ENCODE data around the gene KIF3A. TPM values are rescaled to one million over a fixed set of nuclear protein-coding genes. Genes with fewer than 3 reads are reported as not detected.

Gene KIF3A
- total and polyA plus RNA-seq, 2 experiments from 2014 or later = 11.2 to 19.7 TPM

DNA sequence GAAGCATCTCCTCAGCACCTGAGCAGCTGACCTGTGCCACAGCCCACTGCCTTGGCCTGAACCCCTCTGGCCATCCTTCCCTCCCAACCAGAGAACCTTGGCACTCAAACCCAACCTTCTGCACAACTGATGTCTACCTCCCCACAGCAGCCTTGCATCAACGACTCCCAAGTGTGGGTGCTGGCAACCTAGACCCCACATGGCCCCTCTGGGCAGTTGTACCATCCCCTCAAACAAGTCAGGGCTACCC, 29.4 kb upstream of the KIF3A start (continued):
- TF ChIP-seq, protein P1, sequence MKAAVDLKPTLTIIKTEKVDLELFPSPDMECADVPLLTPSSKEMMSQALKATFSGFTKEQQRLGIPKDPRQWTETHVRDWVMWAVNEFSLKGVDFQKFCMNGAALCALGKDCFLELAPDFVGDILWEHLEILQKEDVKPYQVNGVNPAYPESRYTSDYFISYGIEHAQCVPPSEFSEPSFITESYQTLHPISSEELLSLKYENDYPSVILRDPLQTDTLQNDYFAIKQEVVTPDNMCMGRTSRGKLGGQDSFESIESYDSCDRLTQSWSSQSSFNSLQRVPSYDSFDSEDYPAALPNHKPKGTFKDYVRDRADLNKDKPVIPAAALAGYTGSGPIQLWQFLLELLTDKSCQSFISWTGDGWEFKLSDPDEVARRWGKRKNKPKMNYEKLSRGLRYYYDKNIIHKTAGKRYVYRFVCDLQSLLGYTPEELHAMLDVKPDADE (IDR thresholded peaks at IDR 0.05) = no peak
- TF ChIP-seq JUNB (IDR thresholded peaks at IDR 0.05; ENCODE audit: unreplicated experiment) = no peak
- TF ChIP-seq EZH2phosphoT487 (IDR thresholded peaks at IDR 0.05; ENCODE audit: unreplicated experiment) = no peak

DNA sequence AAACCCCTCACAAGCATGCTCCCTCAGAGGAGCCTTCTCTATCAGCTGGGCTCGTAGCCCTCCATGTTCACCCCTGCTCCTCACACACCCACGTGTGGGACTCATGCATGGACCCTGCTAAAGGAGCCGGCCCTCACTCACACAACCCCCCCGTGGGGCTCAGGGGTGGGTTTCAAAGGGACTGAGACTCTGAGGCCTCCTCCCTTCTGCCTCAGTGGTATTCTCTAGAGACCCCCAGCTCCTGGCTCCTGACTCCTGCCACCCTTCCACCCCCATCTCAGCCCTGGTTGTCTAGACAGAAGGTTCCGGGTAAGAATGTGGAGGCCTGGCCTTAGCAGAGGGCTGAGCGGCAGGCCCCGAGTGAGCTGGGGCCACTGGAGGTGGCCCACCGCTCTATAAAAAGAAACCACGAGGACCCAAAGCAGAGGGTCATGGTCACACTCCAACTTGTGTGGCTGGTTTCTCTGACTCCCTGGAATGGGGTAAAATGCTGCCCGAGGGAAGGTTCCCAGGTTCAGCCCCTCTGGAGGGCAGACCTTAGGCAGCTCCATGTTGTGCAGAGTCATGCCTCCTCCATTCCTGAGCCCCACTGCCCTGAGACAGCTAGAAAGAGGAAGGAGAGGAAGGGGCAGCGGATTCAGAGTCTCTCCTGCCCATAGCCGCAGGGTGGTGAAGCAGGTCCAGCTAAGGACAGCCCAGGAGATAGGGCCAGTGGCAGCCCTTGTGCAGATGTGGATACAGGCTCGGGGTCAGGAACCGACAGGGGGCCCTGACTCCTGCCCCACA, 28.9 kb upstream of the KIF3A start:
- no peaks in the 10 kb centered on the region for H3K27me3 ChIP-seq (ENCODE audit: insufficient read depth)
- no peaks in the 10 kb centered on the region; the same call in 1 of the 2 replicates for H3K9me2 ChIP-seq (ENCODE audit: insufficient read depth)
- H3K4me3 ChIP-seq = no peak overlapping the region
- DNase-seq (ENCODE audit: low spot score) = no peak
- no peaks in the 10 kb centered on the region for H4K20me1 ChIP-seq (replicated peaks; ENCODE audit: insufficient read depth)
- peaks cover 5% of the 10 kb centered on the region; the same call in 2 of the 3 replicates for H3K4me1 Mint-ChIP-seq
- H3K36me3 Mint-ChIP-seq (ENCODE audit: low read depth) = peaks cover 15% of the 10 kb centered on the region; the same call in 1 of the 3 replicates
- no peaks in the 10 kb centered on the region for H3K36me3 ChIP-seq (ENCODE audit: insufficient read depth)
- H3K79me2 ChIP-seq (replicated peaks; ENCODE audit: insufficient read depth) = 0 out of 2 replicates have a peak, but pooled peaks cover 4% of the 10 kb centered on the region
- H3K4me1 ChIP-seq (ENCODE audit: insufficient read depth) = peaks cover 3% of the 10 kb centered on the region; the same call in 1 of the 2 replicates
- no peak overlapping the region for H3K4me3 Mint-ChIP-seq
- no peaks in the 10 kb centered on the region for H3F3A ChIP-seq (replicated peaks; ENCODE audit: low read depth)
- H3K27ac ChIP-seq (ENCODE audit: low read depth) = no peak overlapping the region
- peaks cover 10% of the 10 kb centered on the region for H3K27me3 Mint-ChIP-seq (ENCODE audit: insufficient read depth, low read depth, poor library complexity)
- no peak for ATAC-seq
- H3K9me3 Mint-ChIP-seq = no peaks in the 10 kb centered on the region
- no peak overlapping the region for H2AFZ ChIP-seq
- H3K4me2 ChIP-seq = no peak overlapping the region
- H3K27ac Mint-ChIP-seq = peak overlapping the region; percentile 67; the same call in 1 of the 2 replicates
- TF ChIP-seq EZH2 (IDR thresholded peaks at IDR 0.05; ENCODE audit: low read depth, unreplicated experiment) (no peak), EZH2phosphoT487 (IDR thresholded peaks at IDR 0.05; ENCODE audit: unreplicated experiment) (no peak), JUNB (IDR thresholded peaks at IDR 0.05; ENCODE audit: unreplicated experiment) (no peak), NANOG (IDR thresholded peaks at IDR 0.05; ENCODE audit: borderline replicate concordance) (no peak), ZNF114 (CRISPR knock-in tag; IDR thresholded peaks at IDR 0.05) (no peak), CREB1 (CRISPR knock-in tag; IDR thresholded peaks at IDR 0.05; ENCODE audit: low read depth) (no peak), STAT1 (IDR thresholded peaks at IDR 0.05; ENCODE audit: unreplicated experiment) (no peak), ZNF331 (CRISPR knock-in tag; IDR thresholded peaks at IDR 0.05; ENCODE audit: low read depth) (no peak)
- TF ChIP-seq, protein P2, sequence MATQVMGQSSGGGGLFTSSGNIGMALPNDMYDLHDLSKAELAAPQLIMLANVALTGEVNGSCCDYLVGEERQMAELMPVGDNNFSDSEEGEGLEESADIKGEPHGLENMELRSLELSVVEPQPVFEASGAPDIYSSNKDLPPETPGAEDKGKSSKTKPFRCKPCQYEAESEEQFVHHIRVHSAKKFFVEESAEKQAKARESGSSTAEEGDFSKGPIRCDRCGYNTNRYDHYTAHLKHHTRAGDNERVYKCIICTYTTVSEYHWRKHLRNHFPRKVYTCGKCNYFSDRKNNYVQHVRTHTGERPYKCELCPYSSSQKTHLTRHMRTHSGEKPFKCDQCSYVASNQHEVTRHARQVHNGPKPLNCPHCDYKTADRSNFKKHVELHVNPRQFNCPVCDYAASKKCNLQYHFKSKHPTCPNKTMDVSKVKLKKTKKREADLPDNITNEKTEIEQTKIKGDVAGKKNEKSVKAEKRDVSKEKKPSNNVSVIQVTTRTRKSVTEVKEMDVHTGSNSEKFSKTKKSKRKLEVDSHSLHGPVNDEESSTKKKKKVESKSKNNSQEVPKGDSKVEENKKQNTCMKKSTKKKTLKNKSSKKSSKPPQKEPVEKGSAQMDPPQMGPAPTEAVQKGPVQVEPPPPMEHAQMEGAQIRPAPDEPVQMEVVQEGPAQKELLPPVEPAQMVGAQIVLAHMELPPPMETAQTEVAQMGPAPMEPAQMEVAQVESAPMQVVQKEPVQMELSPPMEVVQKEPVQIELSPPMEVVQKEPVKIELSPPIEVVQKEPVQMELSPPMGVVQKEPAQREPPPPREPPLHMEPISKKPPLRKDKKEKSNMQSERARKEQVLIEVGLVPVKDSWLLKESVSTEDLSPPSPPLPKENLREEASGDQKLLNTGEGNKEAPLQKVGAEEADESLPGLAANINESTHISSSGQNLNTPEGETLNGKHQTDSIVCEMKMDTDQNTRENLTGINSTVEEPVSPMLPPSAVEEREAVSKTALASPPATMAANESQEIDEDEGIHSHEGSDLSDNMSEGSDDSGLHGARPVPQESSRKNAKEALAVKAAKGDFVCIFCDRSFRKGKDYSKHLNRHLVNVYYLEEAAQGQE (IDR thresholded peaks at IDR 0.05; ENCODE audit: unreplicated experiment) = no peak
- TF ChIP-seq, protein P3, sequence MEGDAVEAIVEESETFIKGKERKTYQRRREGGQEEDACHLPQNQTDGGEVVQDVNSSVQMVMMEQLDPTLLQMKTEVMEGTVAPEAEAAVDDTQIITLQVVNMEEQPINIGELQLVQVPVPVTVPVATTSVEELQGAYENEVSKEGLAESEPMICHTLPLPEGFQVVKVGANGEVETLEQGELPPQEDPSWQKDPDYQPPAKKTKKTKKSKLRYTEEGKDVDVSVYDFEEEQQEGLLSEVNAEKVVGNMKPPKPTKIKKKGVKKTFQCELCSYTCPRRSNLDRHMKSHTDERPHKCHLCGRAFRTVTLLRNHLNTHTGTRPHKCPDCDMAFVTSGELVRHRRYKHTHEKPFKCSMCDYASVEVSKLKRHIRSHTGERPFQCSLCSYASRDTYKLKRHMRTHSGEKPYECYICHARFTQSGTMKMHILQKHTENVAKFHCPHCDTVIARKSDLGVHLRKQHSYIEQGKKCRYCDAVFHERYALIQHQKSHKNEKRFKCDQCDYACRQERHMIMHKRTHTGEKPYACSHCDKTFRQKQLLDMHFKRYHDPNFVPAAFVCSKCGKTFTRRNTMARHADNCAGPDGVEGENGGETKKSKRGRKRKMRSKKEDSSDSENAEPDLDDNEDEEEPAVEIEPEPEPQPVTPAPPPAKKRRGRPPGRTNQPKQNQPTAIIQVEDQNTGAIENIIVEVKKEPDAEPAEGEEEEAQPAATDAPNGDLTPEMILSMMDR (conservative IDR thresholded peaks at IDR 0.05; ENCODE audit: low read depth in 2 of 2) = no peak
- TF ChIP-seq, protein P4, sequence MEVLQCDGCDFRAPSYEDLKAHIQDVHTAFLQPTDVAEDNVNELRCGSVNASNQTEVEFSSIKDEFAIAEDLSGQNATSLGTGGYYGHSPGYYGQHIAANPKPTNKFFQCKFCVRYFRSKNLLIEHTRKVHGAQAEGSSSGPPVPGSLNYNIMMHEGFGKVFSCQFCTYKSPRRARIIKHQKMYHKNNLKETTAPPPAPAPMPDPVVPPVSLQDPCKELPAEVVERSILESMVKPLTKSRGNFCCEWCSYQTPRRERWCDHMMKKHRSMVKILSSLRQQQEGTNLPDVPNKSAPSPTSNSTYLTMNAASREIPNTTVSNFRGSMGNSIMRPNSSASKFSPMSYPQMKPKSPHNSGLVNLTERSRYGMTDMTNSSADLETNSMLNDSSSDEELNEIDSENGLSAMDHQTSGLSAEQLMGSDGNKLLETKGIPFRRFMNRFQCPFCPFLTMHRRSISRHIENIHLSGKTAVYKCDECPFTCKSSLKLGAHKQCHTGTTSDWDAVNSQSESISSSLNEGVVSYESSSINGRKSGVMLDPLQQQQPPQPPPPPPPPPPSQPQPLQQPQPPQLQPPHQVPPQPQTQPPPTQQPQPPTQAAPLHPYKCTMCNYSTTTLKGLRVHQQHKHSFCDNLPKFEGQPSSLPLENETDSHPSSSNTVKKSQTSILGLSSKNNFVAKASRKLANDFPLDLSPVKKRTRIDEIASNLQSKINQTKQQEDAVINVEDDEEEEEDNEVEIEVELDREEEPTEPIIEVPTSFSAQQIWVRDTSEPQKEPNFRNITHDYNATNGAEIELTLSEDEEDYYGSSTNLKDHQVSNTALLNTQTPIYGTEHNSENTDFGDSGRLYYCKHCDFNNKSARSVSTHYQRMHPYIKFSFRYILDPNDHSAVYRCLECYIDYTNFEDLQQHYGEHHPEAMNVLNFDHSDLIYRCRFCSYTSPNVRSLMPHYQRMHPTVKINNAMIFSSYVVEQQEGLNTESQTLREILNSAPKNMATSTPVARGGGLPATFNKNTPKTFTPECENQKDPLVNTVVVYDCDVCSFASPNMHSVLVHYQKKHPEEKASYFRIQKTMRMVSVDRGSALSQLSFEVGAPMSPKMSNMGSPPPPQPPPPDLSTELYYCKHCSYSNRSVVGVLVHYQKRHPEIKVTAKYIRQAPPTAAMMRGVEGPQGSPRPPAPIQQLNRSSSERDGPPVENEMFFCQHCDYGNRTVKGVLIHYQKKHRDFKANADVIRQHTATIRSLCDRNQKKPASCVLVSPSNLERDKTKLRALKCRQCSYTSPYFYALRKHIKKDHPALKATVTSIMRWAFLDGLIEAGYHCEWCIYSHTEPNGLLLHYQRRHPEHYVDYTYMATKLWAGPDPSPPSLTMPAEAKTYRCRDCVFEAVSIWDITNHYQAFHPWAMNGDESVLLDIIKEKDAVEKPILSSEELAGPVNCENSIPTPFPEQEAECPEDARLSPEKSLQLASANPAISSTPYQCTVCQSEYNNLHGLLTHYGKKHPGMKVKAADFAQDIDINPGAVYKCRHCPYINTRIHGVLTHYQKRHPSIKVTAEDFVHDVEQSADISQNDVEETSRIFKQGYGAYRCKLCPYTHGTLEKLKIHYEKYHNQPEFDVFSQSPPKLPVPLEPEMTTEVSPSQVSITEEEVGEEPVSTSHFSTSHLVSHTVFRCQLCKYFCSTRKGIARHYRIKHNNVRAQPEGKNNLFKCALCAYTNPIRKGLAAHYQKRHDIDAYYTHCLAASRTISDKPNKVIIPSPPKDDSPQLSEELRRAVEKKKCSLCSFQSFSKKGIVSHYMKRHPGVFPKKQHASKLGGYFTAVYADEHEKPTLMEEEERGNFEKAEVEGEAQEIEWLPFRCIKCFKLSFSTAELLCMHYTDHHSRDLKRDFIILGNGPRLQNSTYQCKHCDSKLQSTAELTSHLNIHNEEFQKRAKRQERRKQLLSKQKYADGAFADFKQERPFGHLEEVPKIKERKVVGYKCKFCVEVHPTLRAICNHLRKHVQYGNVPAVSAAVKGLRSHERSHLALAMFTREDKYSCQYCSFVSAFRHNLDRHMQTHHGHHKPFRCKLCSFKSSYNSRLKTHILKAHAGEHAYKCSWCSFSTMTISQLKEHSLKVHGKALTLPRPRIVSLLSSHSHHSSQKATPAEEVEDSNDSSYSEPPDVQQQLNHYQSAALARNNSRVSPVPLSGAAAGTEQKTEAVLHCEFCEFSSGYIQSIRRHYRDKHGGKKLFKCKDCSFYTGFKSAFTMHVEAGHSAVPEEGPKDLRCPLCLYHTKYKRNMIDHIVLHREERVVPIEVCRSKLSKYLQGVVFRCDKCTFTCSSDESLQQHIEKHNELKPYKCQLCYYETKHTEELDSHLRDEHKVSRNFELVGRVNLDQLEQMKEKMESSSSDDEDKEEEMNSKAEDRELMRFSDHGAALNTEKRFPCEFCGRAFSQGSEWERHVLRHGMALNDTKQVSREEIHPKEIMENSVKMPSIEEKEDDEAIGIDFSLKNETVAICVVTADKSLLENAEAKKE (CRISPR knock-in tag; IDR thresholded peaks at IDR 0.05) = no peak
